A673 (cell line): ENCODE measurements around the gene CYB5A. TPM values are rescaled to one million over a fixed set of nuclear protein-coding genes. Genes with fewer than 3 reads are reported as not detected.

Experiments
- BruUV-seq: library from RNA; stranded (reverse); fragments of 400-500 nt; replicated peaks from 2 replicates; lab custom pipeline; 2021; lab: Mats Ljungman, UMichigan
- CTCF ChIA-PET: fragments of 300-600 bp; sonication (Branson Sonifier 250); formaldehyde crosslinking; loops from one replicate; lab custom pipeline; 2022; ENCODE audit warnings: antibody characterized with exemption; lab: Charles Lee
- POLR2A ChIA-PET: fragments of 300-600 bp; sonication (Branson Sonifier 250); formaldehyde crosslinking; loops from one replicate; lab custom pipeline; 2022; ENCODE audit warnings: antibody characterized with exemption; ENCODE audit not compliant: low non-redundant PET; lab: Charles Lee
- DNase-seq: peaks from one replicate; pipeline ENCODE4 v3.0.0-alpha.2; 2015; ENCODE audit warnings: low spot score
- H3K27ac ChIP-seq: fragments of 200-600 bp; sonication (generic); 2 replicates; pipeline ENCODE4 v1.5.1; 2016; ENCODE audit warnings: mixed run types, low read depth, mild to moderate bottlenecking, mixed read lengths, antibody characterized with exemption, low read length; ENCODE audit not compliant: poor library complexity, severe bottlenecking
- H3K27me3 ChIP-seq: fragments of 200-600 bp; sonication (generic); replicated peaks from 2 replicates; pipeline ENCODE4 v1.6.1; 2017; ENCODE audit warnings: mixed run types, low read depth, mild to moderate bottlenecking, mixed read lengths, antibody characterized with exemption, low read length; ENCODE audit not compliant: insufficient read depth, poor library complexity
- H3K36me3 ChIP-seq: fragments of 200-600 bp; sonication (generic); 2 replicates; pipeline ENCODE4 v1.6.1; 2016; ENCODE audit warnings: mixed run types, mild to moderate bottlenecking, mixed read lengths, antibody characterized with exemption, low read length; ENCODE audit not compliant: insufficient read depth, poor library complexity, severe bottlenecking
- H3K4me1 ChIP-seq: fragments of 200-600 bp; sonication (generic); 2 replicates; pipeline ENCODE4 v1.6.1; 2017; ENCODE audit warnings: mixed run types, mild to moderate bottlenecking, mixed read lengths, antibody characterized with exemption, low read length; ENCODE audit not compliant: insufficient read depth, poor library complexity, severe bottlenecking
- H3K4me3 ChIP-seq: fragments of 200-600 bp; sonication (generic); 2 replicates; pipeline ENCODE4 v1.5.1; 2016; ENCODE audit warnings: low read depth, mixed run types, mild to moderate bottlenecking, mixed read lengths, low read length; ENCODE audit not compliant: poor library complexity, severe bottlenecking
- H3K9me3 ChIP-seq: fragments of 200-600 bp; sonication (generic); 2 replicates; pipeline ENCODE4 v1.6.1; 2016; ENCODE audit warnings: mixed run types, low read depth, mild to moderate bottlenecking, mixed read lengths, antibody characterized with exemption, low read length; ENCODE audit not compliant: poor library complexity, severe bottlenecking
- CTCF ChIP-seq: fragments of 300-800, 200-600 bp; sonication (generic); conservative IDR thresholded peaks from 2 replicates; pipeline ENCODE4 v1.5.1; 2017; ENCODE audit warnings: low read depth, mild to moderate bottlenecking, antibody characterized with exemption, low read length, moderate library complexity, mixed read lengths
- EZH2 ChIP-seq: fragments of 200-600 bp; sonication (generic); IDR thresholded peaks from 2 replicates; pipeline ENCODE4 v1.6.1; 2017; ENCODE audit warnings: borderline replicate concordance, low read depth, mild to moderate bottlenecking, mixed read lengths, antibody characterized with exemption, low read length; ENCODE audit not compliant: poor library complexity, severe bottlenecking
- intact Hi-C: fragments of 100-400 bp; cut with micrococcal nuclease; formaldehyde crosslinking; loops from one replicate; pipeline ENCODE4 v1.10.0; 2022; ENCODE audit not compliant: unreplicated experiment
- total RNA-seq: library from RNA; stranded (reverse); gene quantifications from 2 replicates; pipeline ENCODE4 v1.2.3, GENCODE V29; 2021

Gene CYB5A
- total RNA-seq, 1 experiment from 2014 or later, result 38.7 TPM

- Histone ChIP-seq H3K27ac (no peak overlapping the region), H3K4me3 (no peak overlapping the region), H3K27me3 (no peaks in the 10 kb centered on the region), H3K4me1 (peaks cover 6% of the 10 kb centered on the region), H3K9me3 (no peaks in the 10 kb centered on the region), H3K36me3 (no peaks in the 10 kb centered on the region)
- BruUV-seq, result no TSS peak
- intact Hi-C loops, result no loop called here
- CTCF ChIA-PET, result no interaction called here
- POLR2A ChIA-PET, result no interaction called here
- no peak for TF ChIP-seq EZH2
- no peak for TF ChIP-seq CTCF
- DNase-seq, result no peak
These were observed 9.6 kb downstream of the CYB5A start for GRCh38 chr18:74281980-74282754.

GRCh38 chr18:74281011-74281979 lies 10.5 kb downstream of the CYB5A start:
- no peak for DNase-seq

GRCh38 chr18:74278983-74279382 lies 12.8 kb downstream of the CYB5A start:
- H3K4me3 ChIP-seq, result no peak overlapping the region
- H3K4me1 ChIP-seq, result peaks cover 12% of the 10 kb centered on the region
- H3K36me3 ChIP-seq, result no peaks in the 10 kb centered on the region
- no peak for DNase-seq
- no peak overlapping the region for H3K27ac ChIP-seq
- no peaks in the 10 kb centered on the region for H3K27me3 ChIP-seq
- H3K9me3 ChIP-seq, result no peaks in the 10 kb centered on the region
- ChIA-PET POLR2A (no interaction called here), CTCF (no interaction called here)
- BruUV-seq, result no TSS peak
- TF ChIP-seq CTCF, result no peak
- TF ChIP-seq EZH2, result no peak
- intact Hi-C loops, result no loop called here

More at GRCh38 chr18:74281011-74281979, 10.5 kb downstream of the CYB5A start:
- BruUV-seq, result no TSS peak
- TF ChIP-seq EZH2, result no peak
- no peak for TF ChIP-seq CTCF
- ChIA-PET CTCF (no interaction called here), POLR2A (no interaction called here)
- no peak overlapping the region for H3K27ac ChIP-seq
- no peak overlapping the region for H3K4me3 ChIP-seq
- H3K27me3 ChIP-seq, result no peaks in the 10 kb centered on the region
- intact Hi-C loops, result no loop called here
- H3K4me1 ChIP-seq, result peaks cover 10% of the 10 kb centered on the region
- H3K9me3 ChIP-seq, result no peaks in the 10 kb centered on the region
- H3K36me3 ChIP-seq, result no peaks in the 10 kb centered on the region
